ENCODE measurements around the gene RAPGEF4. TPM values are rescaled to one million over a fixed set of nuclear protein-coding genes. Genes with fewer than 3 reads are reported as not detected.

RAPGEF4 gene
- polyA plus RNA-seq, 4 donors, result 5.8 to 13.0 (median 9.6) TPM

GRCh38 chr2:172928756-172929155 lies 193.1 kb downstream of the RAPGEF4 start:
- DNase-seq (ENCODE audit: low read depth in 4 of 4, low spot score in 3 of 4), result peak in 1 of 4 donors; percentile 50

GRCh38 chr2:172929644-172930043 lies 194.0 kb downstream of the RAPGEF4 start:
- DNase-seq (ENCODE audit: low read depth in 4 of 4, low spot score in 3 of 4), result no peak

- no peak for DNase-seq (ENCODE audit: low read depth in 4 of 4, low spot score in 3 of 4)
Measured at GRCh38 chr2:172930871-172931255, 195.2 kb downstream of the RAPGEF4 start.

GRCh38 chr2:172931256-172931894 lies 195.7 kb downstream of the RAPGEF4 start:
- DNase-seq (ENCODE audit: low read depth in 4 of 4, low spot score in 3 of 4), result no peak

- peak in 1 of 4 donors; percentile 56 for DNase-seq (ENCODE audit: low read depth in 4 of 4, low spot score in 3 of 4)
Measured at GRCh38 chr2:172931918-172932520, 196.4 kb downstream of the RAPGEF4 start.

GRCh38 chr2:172937884-172938712 lies 202.5 kb downstream of the RAPGEF4 start:
- no peak for DNase-seq (ENCODE audit: low read depth in 4 of 4, low spot score in 3 of 4)

- DNase-seq (ENCODE audit: low read depth in 4 of 4, low spot score in 3 of 4), result no peak
Measured at GRCh38 chr2:172938713-172939375, 203.2 kb downstream of the RAPGEF4 start.

- DNase-seq (ENCODE audit: low read depth in 4 of 4, low spot score in 3 of 4), result no peak
Measured at GRCh38 chr2:172943539-172943938, 207.9 kb downstream of the RAPGEF4 start.

GRCh38 chr2:172944022-172944793 lies 208.6 kb downstream of the RAPGEF4 start:
- DNase-seq (ENCODE audit: low read depth in 4 of 4, low spot score in 3 of 4), result no peak

- DNase-seq (ENCODE audit: low read depth in 4 of 4, low spot score in 3 of 4), result no peak
Measured at GRCh38 chr2:172944794-172945509, 209.3 kb downstream of the RAPGEF4 start.

GRCh38 chr2:172945510-172945850 lies 209.8 kb downstream of the RAPGEF4 start:
- DNase-seq (ENCODE audit: low read depth in 4 of 4, low spot score in 3 of 4), result no peak

GRCh38 chr2:172947461-172948153 lies 212.0 kb downstream of the RAPGEF4 start:
- no peak for DNase-seq (ENCODE audit: low read depth in 4 of 4, low spot score in 3 of 4)

- DNase-seq (ENCODE audit: low read depth in 4 of 4, low spot score in 3 of 4), result no peak
Measured at GRCh38 chr2:172949522-172949921, 213.9 kb downstream of the RAPGEF4 start.

- DNase-seq (ENCODE audit: low read depth in 4 of 4, low spot score in 3 of 4), result no peak
Measured at GRCh38 chr2:172950565-172950964, 214.9 kb downstream of the RAPGEF4 start.

GRCh38 chr2:172951554-172951953 lies 215.9 kb downstream of the RAPGEF4 start:
- DNase-seq (ENCODE audit: low read depth in 4 of 4, low spot score in 3 of 4), result no peak

GRCh38 chr2:172953411-172953810 lies 217.8 kb downstream of the RAPGEF4 start:
- DNase-seq (ENCODE audit: low read depth in 4 of 4, low spot score in 3 of 4), result no peak

- DNase-seq (ENCODE audit: low read depth in 4 of 4, low spot score in 3 of 4), result no peak
Measured at GRCh38 chr2:172953970-172954852, 218.6 kb downstream of the RAPGEF4 start.

GRCh38 chr2:172955587-172955986 lies 219.9 kb downstream of the RAPGEF4 start:
- DNase-seq (ENCODE audit: low read depth in 4 of 4, low spot score in 3 of 4), result no peak
